HG03045 (cell line): ENCODE data around the gene CCDC91.

Experiments used
- ATAC-seq: cut with Tn5 transposase; IDR thresholded peaks from one replicate; pipeline ENCODE4 v1.9.1; 2021; ENCODE audit warnings: mild to moderate bottlenecking, moderate library complexity; ENCODE audit not compliant: unreplicated experiment

The CCDC91 gene

GRCh38 chr12:28512876-28513275, 322.6 kb downstream of the CCDC91 start:
- no peak for ATAC-seq

GRCh38 chr12:28513983-28514382, 323.7 kb downstream of the CCDC91 start:
- ATAC-seq = no peak

GRCh38 chr12:28517101-28517500, 326.8 kb downstream of the CCDC91 start:
- no peak for ATAC-seq

GRCh38 chr12:28527631-28528249, 337.5 kb downstream of the CCDC91 start:
- no peak for ATAC-seq

DNA sequence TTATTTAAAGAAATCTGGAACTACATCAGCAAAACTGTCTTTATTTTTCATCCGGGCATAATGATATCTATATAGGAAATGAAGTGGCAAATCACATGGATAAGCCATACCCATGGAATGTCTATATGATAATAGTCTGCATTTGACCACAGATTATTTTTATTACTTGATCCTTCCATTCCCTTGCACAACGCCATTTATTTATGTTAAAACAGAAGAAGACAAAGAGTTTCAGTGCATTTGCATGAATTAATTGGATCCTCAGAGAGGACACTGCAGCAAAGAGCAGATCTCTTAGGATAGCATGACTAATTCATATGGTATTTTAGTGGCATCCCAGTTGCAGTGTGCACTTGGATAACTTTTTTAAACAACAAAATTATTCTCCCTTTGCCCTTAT, 345.0 kb downstream of the CCDC91 start:
- no peak for ATAC-seq

DNA sequence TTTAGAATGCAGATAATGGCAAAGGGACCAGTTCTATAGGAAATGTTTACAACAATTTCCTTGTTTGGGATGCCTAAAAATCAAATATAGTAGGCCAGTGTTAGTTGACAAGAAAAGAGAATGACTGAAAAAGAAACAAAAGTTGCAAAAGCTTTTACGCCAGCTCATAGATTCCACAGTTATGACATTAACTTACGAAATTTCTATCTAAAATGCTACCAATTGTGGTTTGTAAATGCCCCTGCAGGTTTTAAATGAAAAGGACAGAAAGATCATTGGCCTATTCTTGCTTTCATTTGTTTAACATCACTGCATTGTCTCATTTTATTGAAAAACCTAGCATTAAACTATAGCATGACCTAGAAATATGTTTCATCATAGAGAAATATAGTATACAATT, 345.8 kb downstream of the CCDC91 start:
- no peak for ATAC-seq

GRCh38 chr12:28537474-28537873, 347.2 kb downstream of the CCDC91 start:
- ATAC-seq = no peak

- ATAC-seq = no peak
Observed at GRCh38 chr12:28539691-28540323, 349.6 kb downstream of the CCDC91 start.

GRCh38 chr12:28540324-28540714, 350.1 kb downstream of the CCDC91 start:
- no peak for ATAC-seq

- peak; percentile 70 for ATAC-seq
Observed at GRCh38 chr12:28543021-28543890, 353.0 kb downstream of the CCDC91 start.

DNA sequence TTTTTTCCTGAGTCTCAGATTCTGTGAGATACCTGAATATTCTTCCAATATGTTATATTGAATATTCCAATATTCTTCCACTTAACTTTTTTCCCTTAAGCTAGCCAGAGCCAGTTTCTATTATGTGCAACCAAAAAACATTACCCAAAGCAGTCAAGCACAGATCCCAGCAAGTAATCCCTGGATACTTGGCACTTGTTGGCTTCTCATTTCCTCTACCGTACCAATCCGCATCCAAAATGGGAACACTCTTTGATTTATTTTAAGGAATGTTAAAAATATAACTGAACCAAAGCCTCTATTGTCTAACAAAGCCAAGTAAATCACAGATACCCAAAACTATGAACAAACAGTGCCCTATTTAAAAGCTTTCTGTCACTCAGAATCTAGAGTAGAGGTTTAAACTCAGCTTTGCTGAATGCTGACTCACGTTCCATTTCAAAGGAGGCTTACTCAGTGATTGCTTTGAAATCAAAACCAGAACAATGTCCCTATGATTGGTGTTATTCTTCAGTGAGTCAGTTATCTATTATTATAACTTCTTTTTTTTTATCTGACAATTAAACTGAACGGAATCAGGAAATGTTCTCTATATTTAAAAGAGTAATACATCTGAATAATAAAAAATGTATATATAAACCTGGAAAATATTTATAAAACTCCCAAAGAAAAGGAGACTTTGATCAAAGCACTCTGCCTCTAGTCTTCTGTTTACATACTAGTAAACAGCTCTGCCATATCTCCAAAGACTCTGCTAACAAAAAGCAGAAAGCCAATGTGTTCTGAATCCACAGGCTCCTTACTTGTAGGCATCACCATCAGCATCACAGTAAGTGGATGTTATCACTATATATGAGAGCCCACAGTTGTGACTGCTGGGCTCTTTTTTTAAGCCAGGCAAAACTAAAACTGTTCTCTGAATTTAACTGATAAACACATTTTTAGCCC, 360.8 kb downstream of the CCDC91 start:
- ATAC-seq = no peak

GRCh38 chr12:28552251-28552970, 362.2 kb downstream of the CCDC91 start:
- ATAC-seq = no peak

- no peak for ATAC-seq
Observed at GRCh38 chr12:28555748-28556147, 365.5 kb downstream of the CCDC91 start.

GRCh38 chr12:28558250-28558649, 368.0 kb downstream of the CCDC91 start:
- ATAC-seq = no peak

DNA sequence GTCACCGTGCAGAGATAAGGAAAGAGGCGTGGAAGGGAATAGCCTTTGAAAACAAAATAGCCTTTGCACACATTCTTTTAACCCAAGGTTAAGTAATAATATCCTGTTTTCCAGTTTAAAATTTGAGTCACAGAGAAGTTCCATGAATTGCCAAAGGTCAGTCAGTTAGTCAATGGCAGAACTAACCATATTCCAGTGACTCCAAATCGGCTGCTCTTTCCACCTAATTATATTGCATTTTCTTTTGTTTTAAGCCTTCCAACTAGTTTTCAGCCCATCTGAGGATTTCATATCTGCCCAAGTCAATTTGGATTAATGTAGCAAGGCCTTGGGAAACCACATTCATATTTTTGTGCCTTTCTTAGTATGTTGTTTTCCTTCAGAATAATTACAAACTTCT, 373.0 kb downstream of the CCDC91 start:
- ATAC-seq = no peak

- no peak for ATAC-seq
Observed at GRCh38 chr12:28563936-28564335, 373.7 kb downstream of the CCDC91 start.

- no peak for ATAC-seq
Observed at GRCh38 chr12:28568118-28568517, 377.9 kb downstream of the CCDC91 start.

DNA sequence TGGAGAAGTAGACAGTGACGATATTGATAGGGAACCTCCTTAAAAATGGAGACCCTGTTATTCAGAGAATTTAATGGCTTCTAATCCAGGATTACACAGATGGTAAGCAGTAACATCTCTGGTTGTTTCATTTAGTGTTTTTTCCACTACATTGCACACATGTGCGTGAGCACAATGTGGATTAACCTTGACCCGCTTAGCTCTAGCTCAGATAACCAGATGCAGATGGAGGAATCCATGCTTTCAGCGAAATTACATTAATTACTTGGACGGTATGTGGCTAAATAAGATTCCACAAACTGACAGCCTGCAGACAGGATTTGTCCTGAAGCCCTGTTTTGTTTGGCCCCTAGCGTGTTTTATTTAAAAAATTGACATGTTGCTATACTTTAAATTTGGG, 378.4 kb downstream of the CCDC91 start:
- no peak for ATAC-seq

GRCh38 chr12:28569698-28570411, 379.6 kb downstream of the CCDC91 start:
- no peak for ATAC-seq

DNA sequence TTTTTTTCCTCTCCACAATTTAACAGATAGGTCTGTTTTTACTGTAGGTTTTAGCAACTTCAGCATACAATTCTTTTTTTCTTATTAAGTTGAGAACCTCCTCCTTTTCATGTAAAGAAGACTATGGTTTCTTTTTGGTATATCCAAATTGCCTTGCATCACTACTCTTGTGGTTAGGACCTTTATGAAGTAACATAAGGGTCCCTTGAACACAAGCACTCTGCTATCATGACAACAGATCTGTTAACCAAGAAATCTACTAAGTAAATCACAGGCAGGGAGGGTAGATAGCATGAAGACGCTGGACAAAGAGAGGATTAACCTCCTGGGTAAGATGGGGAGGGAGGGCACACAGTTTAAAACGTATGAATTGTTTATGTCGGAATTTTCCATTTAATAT, 380.6 kb downstream of the CCDC91 start:
- no peak for ATAC-seq
